GM23248 (cell line): ENCODE measurements around the gene AGO1.

Experiments
- EZH2 ChIP-seq: fragments of 200-600 bp; sonication (generic); IDR thresholded peaks from 2 replicates; pipeline ENCODE4 v1.6.1; 2018; ENCODE audit warnings: antibody characterized with exemption, mild to moderate bottlenecking; ENCODE audit not compliant: insufficient read depth, poor library complexity, severe bottlenecking
- EZH2phosphoT487 ChIP-seq: fragments of 200-600 bp; sonication (generic); IDR thresholded peaks from 2 replicates; pipeline ENCODE4 v1.6.1; 2018; ENCODE audit warnings: antibody characterized with exemption, moderate library complexity, mild to moderate bottlenecking, low read depth; ENCODE audit not compliant: insufficient read depth

DNA sequence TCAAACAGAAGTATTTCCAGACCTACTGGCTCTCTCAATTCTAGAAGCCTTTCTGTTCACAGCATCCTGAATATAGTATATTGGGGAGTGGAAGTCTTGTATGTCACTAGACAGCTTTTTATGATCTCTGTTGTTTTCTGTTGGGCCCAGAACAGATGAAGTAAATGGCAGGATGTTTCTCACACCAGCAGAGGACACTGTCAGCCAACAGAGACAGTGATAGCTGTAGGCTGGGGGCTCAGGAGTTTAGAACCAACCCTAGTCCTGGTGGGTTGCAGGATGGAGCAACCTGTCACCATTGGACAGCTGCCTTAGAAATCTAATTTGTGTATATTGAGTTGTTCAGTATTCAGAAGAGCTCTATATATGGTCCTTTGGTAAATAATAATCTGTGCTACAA is 16.9 kb downstream of the AGO1 start:
- TF ChIP-seq EZH2: no peak
- TF ChIP-seq EZH2phosphoT487: no peak
